HepG2 (cell line): ENCODE measurements around the gene CAMK2A. TPM values are rescaled to one million over a fixed set of nuclear protein-coding genes. Genes with fewer than 3 reads are reported as not detected.

Source experiments
- ATAC-seq: fragments of 200-7000 bp; cut with Tn5 transposase; 3 replicates; pipeline ENCODE4 v1.9.1; 2020; ENCODE audit warnings: mild to moderate bottlenecking, moderate library complexity
- BruUV-seq: library from RNA; stranded (reverse); fragments of 400-500 nt; replicated peaks from 2 replicates; lab custom pipeline; 2021; lab: Mats Ljungman, UMichigan
- CTCF ChIA-PET: fragments of 300-600 bp; formaldehyde crosslinking; extraction: SDS; loops from one replicate; lab custom pipeline; 2021; ENCODE audit warnings: low total read pairs, inconsistent platforms, low intra/inter-chr PET ratio; lab: Yijun Ruan, JAX
- POLR2A ChIA-PET: fragments of 350-600 bp; sonication (Branson Sonifier 250); formaldehyde crosslinking; loops from one replicate; lab custom pipeline; 2020; ENCODE audit warnings: antibody characterized with exemption, inconsistent platforms; lab: Yijun Ruan, JAX
- DNase-seq: peaks from one replicate; pipeline ENCODE4 v3.0.0-alpha.2; 2015; ENCODE audit warnings: low spot score
- FAIRE-seq: peaks from 3 replicates; lab custom pipeline; 2011; peaks lifted over from hg19 to GRCh38; lab: Jason Lieb, UNC
- H2AFZ ChIP-seq: one replicate; pipeline ENCODE4 v1.6.1; 2011; ENCODE audit warnings: low read length, inconsistent platforms
- H3K27ac ChIP-seq: fragments of 300-600 bp; 3 replicates; pipeline ENCODE4 v1.8.0; 2011; ENCODE audit warnings: mixed run types, mild to moderate bottlenecking, mixed read lengths, low read length, inconsistent platforms; ENCODE audit not compliant: insufficient read depth; ENCODE audit errors: extremely low read length
- H3K27me3 ChIP-seq, 2 experiments: fragments of 200-600 bp in 1 of 2; 2 replicates in 1 of 2; 3 replicates in 1 of 2; pipeline versions ENCODE4 v1.6.0 to v1.8.0; 2011; ENCODE audit warnings: low read length in 2 of 2, mild to moderate bottlenecking in 2 of 2, moderate library complexity in 2 of 2, inconsistent platforms in 1 of 2; ENCODE audit not compliant: insufficient read depth in 2 of 2, control insufficient read depth in 1 of 2
- H3K36me3 ChIP-seq, 2 experiments: fragments of 200-600 bp in 1 of 2; replicated peaks in 1 of 2; 2 replicates in 1 of 2; 3 replicates in 1 of 2; pipeline versions ENCODE4 v1.5.1 to v1.8.0; 2011; ENCODE audit warnings: low read length in 2 of 2, inconsistent platforms in 1 of 2; ENCODE audit not compliant: insufficient read depth in 2 of 2, control insufficient read depth in 1 of 2
- H3K4me1 ChIP-seq: 2 replicates; pipeline ENCODE4 v1.5.1; 2012; ENCODE audit warnings: low read length, inconsistent platforms; ENCODE audit not compliant: insufficient read depth
- H3K4me2 ChIP-seq: 2 replicates; pipeline ENCODE4 v1.6.0; 2011; ENCODE audit warnings: low read depth, low read length, inconsistent platforms
- H3K4me3 ChIP-seq, 3 experiments: fragments of 200-600 bp in 1 of 3; sonication (generic), shearing (Covaris generic) in 1 of 3; replicated peaks in 1 of 3; 2 replicates each; pipeline ENCODE4 v1.5.1; 2011 to 2016; ENCODE audit warnings: low read length in 3 of 3, inconsistent platforms in 2 of 3, low read depth in 2 of 3, mild to moderate bottlenecking in 2 of 3, control low read depth in 1 of 3, mixed read lengths in 1 of 3; ENCODE audit not compliant: insufficient read depth in 1 of 3
- H3K79me2 ChIP-seq: one replicate; pipeline ENCODE4 v1.6.1; 2011; ENCODE audit warnings: low read length, inconsistent platforms; ENCODE audit not compliant: insufficient read depth
- H3K9ac ChIP-seq: 2 replicates; pipeline ENCODE4 v1.6.0; 2011; ENCODE audit warnings: mild to moderate bottlenecking, low read depth, low read length, inconsistent platforms; ENCODE audit not compliant: insufficient read depth
- H3K9me3 ChIP-seq: 2 replicates; pipeline ENCODE4 v1.5.1; 2012; ENCODE audit warnings: mild to moderate bottlenecking, low read length
- H4K20me1 ChIP-seq: 2 replicates; pipeline ENCODE4 v1.6.0; 2011; ENCODE audit warnings: inconsistent platforms, mild to moderate bottlenecking, low read length, moderate library complexity; ENCODE audit not compliant: insufficient read depth
- AGO2 ChIP-seq: fragments of 200-400 bp; formaldehyde crosslinking; optimal IDR thresholded peaks from 2 replicates; pipeline ENCODE3; 2017; ENCODE audit warnings: mild to moderate bottlenecking, low read depth, low read length, moderate library complexity
- ATF3 ChIP-seq: sonication (generic); formaldehyde crosslinking; IDR thresholded peaks from 2 replicates; pipeline ENCODE4 v1.4.0; 2020; ENCODE audit warnings: missing genetic modification reagents
- SNRNP70 ChIP-seq: fragments of 200-400 bp; formaldehyde crosslinking; IDR thresholded peaks from 2 replicates; pipeline ENCODE4 v1.6.1; 2017; ENCODE audit warnings: mild to moderate bottlenecking, low read depth, low read length, moderate library complexity
- ZBTB44 ChIP-seq: sonication (generic); formaldehyde crosslinking; IDR thresholded peaks from 2 replicates; pipeline ENCODE4 v1.4.0; 2020; ENCODE audit warnings: missing genetic modification reagents
- ZNF136 ChIP-seq: sonication (generic); formaldehyde crosslinking; IDR thresholded peaks from 2 replicates; pipeline ENCODE4 v1.8.1; 2022; ENCODE audit warnings: low read depth, mild to moderate bottlenecking, moderate library complexity, missing genetic modification reagents
- ZNF703 ChIP-seq: sonication (generic); formaldehyde crosslinking; IDR thresholded peaks from 2 replicates; pipeline ENCODE4 v1.5.1; 2020; ENCODE audit warnings: missing genetic modification reagents, mild to moderate bottlenecking, moderate library complexity, borderline replicate concordance
- ZNF768 ChIP-seq: sonication (generic); formaldehyde crosslinking; IDR thresholded peaks from 2 replicates; pipeline ENCODE4 v1.4.0; 2020; ENCODE audit warnings: missing genetic modification reagents
- WGBS: methylation state at CpG from one replicate; pipeline ENCODE4 v1.1.6; 2017; ENCODE audit warnings: low lambda C conversion rate; 5-methylcytosine and 5-hydroxymethylcytosine counted together
- in situ Hi-C: cut with HindIII; loops from 2 replicates; pipeline ENCODE4 v1.10.0; 2017; ENCODE audit warnings: low pct_unique_long_range_greater_than_20kb; ENCODE audit not compliant: extremely low pct_ligation_motif_present
- intact Hi-C: fragments of 100-400 bp; cut with micrococcal nuclease; formaldehyde crosslinking; loops from one replicate; pipeline ENCODE4 v1.10.0; 2022; ENCODE audit not compliant: unreplicated experiment
- polyA plus RNA-seq, 8 experiments: library from polyadenylated mRNA; depleted of rRNA in 3 of 8; stranded (reverse) in 7 of 8; unstranded in 1 of 8; fragments of >200 nt; fragmentation: Illumina TruSeq in 4 of 8; extraction: Trizol in 4 of 8; gene quantifications; 2 replicates each; pipeline versions ENCODE4 v1.2.1 to v1.2.3, GENCODE V29; 2011 to 2016; ENCODE audit warnings: low read depth in 4 of 8, missing spikeins in 1 of 8, mixed read lengths in 1 of 8; ENCODE audit not compliant: insufficient read depth in 1 of 8
- total RNA-seq, 5 experiments: library from RNA; depleted of rRNA; stranded (reverse); fragments of >200 nt; fragmentation: Illumina TruSeq; extraction: Trizol; gene quantifications; 2 replicates each; pipeline ENCODE4 v1.2.3, GENCODE V29; 2016; ENCODE audit warnings: low read depth in 1 of 5

The CAMK2A gene
- total and polyA plus RNA-seq, 2 of the 13 experiments (the other 11 are each of a cell fraction or from before 2014, with no cell fraction given): 0.11 TPM; not detected in 1

GRCh38 chr5:150329038-150329437, 39.5 kb upstream of the CAMK2A start:
- TF ChIP-seq SNRNP70 (no peak), ATF3 (CRISPR knock-in tag) (no peak), AGO2 (no peak), ZBTB44 (no peak), ZNF136 (CRISPR knock-in tag) (no peak)
- TF ChIP-seq, all 625 proteins: peak for 0
- no peak for FAIRE-seq
- no TSS peak for BruUV-seq
- Histone ChIP-seq H3K36me3 (no peaks in the 10 kb centered on the region; a peak in 1 of 5 replicates), H3K9me3 (no peaks in the 10 kb centered on the region), H2AFZ (no peak overlapping the region), H4K20me1 (no peaks in the 10 kb centered on the region), H3K4me3 (no peak overlapping the region), H3K9ac (no peak overlapping the region), H3K27ac (no peak overlapping the region), H3K27me3 (peaks cover 6 to 18% of the 10 kb centered on the region in 2 experiments; a peak in 3 of 5 replicates), H3K79me2 (no peaks in the 10 kb centered on the region), H3K4me1 (peaks cover 34% of the 10 kb centered on the region), H3K4me2 (no peak overlapping the region)
- 52% methylated on average over 2 of the region's 2 CpGs for WGBS
- ChIA-PET POLR2A (no interaction called here), CTCF (no interaction called here)
- in situ Hi-C loops (no loop called here), intact Hi-C loops (no loop called here)
- DNase-seq: no peak
- ATAC-seq: no peak

- no peaks in the 10 kb centered on the region; a peak in 1 of 5 replicates for H3K36me3 ChIP-seq
- no TSS peak for BruUV-seq
- H3K27me3 ChIP-seq: peaks cover 6 to 18% of the 10 kb centered on the region in 2 experiments; a peak in 3 of 5 replicates
- ATAC-seq: no peak
- no peak overlapping the region for H3K27ac ChIP-seq
- no peaks in the 10 kb centered on the region for H3K79me2 ChIP-seq
- H4K20me1 ChIP-seq: no peaks in the 10 kb centered on the region
- no peak overlapping the region for H3K4me3 ChIP-seq
- H3K4me2 ChIP-seq: no peak overlapping the region
- ChIA-PET CTCF (no interaction called here), POLR2A (no interaction called here)
- H2AFZ ChIP-seq: no peak overlapping the region
- intact Hi-C loops (no loop called here), in situ Hi-C loops (no loop called here)
- no peaks in the 10 kb centered on the region for H3K9me3 ChIP-seq
- peak; percentile 97 for TF ChIP-seq ZNF768 (CRISPR knock-in tag)
- TF ChIP-seq ZNF703 (CRISPR knock-in tag): no peak
- no peak overlapping the region for H3K9ac ChIP-seq
- DNase-seq: no peak
- 36% methylated on average over 2 of the region's 2 CpGs for WGBS
- no peak for FAIRE-seq
- peaks cover 37% of the 10 kb centered on the region for H3K4me1 ChIP-seq
These were observed 38.9 kb upstream of the CAMK2A start for GRCh38 chr5:150328515-150328914.
